ENCODE data around the gene UBASH3B. TPM values are rescaled to one million over a fixed set of nuclear protein-coding genes. Genes with fewer than 3 reads are reported as not detected.

UBASH3B gene
- total RNA-seq, 1 donor from 2014 or later, result 62.1 TPM

GRCh38 chr11:122679466-122679865, 23.9 kb downstream of the UBASH3B start:
- Histone ChIP-seq H3K4me2 (ENCODE audit: low read length) (no peak overlapping the region), H3K9ac (ENCODE audit: low read length) (no peak overlapping the region), H4K20me1 (ENCODE audit: insufficient read depth, low read length) (peaks cover 63% of the 10 kb centered on the region), H3K36me3 (ENCODE audit: insufficient read depth, low read length) (no peaks in the 10 kb centered on the region), H2AFZ (ENCODE audit: low read depth, low read length) (no peak overlapping the region), H3K27me3 (ENCODE audit: insufficient read depth, low read length) (no peaks in the 10 kb centered on the region), H3K9me3 (ENCODE audit: insufficient read depth, low read depth, low read length) (no peaks in the 10 kb centered on the region), H3K4me1 (ENCODE audit: insufficient read depth, low read length) (peaks cover 11% of the 10 kb centered on the region), H3K27ac (ENCODE audit: low read depth, low read length) (no peak overlapping the region), H3K79me2 (ENCODE audit: insufficient read depth, low read length) (peaks cover 84% of the 10 kb centered on the region), H3K4me3 (ENCODE audit: insufficient read depth, low read depth, low read length) (no peak overlapping the region)
- H3K36me3 Mint-ChIP-seq (ENCODE audit: low read depth, unreplicated experiment), result no peaks in the 10 kb centered on the region
- H3K27ac Mint-ChIP-seq (ENCODE audit: unreplicated experiment), result no peak overlapping the region
- no peaks in the 10 kb centered on the region for H3K27me3 Mint-ChIP-seq (ENCODE audit: low read depth, unreplicated experiment)
- H3K4me3 Mint-ChIP-seq (ENCODE audit: unreplicated experiment), result no peak overlapping the region
- TF ChIP-seq EZH2 (IDR thresholded peaks at IDR 0.05; ENCODE audit: insufficient read depth, low read length) (no peak), CTCF (IDR thresholded peaks at IDR 0.05; ENCODE audit: insufficient read depth, low read depth, low read length) (no peak)
- H3K9me3 Mint-ChIP-seq (ENCODE audit: unreplicated experiment), result no peaks in the 10 kb centered on the region
- DNase-seq (ENCODE audit: low read depth) (no peak), FAIRE-seq (no peak)
- H3K4me1 Mint-ChIP-seq (ENCODE audit: low read depth, unreplicated experiment), result peaks cover 13% of the 10 kb centered on the region

- Histone ChIP-seq H3K9ac (ENCODE audit: low read length) (no peak overlapping the region), H3K4me1 (ENCODE audit: insufficient read depth, low read length) (peaks cover 14% of the 10 kb centered on the region), H3K27ac (ENCODE audit: low read depth, low read length) (no peak overlapping the region), H3K9me3 (ENCODE audit: insufficient read depth, low read depth, low read length) (no peaks in the 10 kb centered on the region), H3K4me2 (ENCODE audit: low read length) (no peak overlapping the region), H4K20me1 (ENCODE audit: insufficient read depth, low read length) (peaks cover 50% of the 10 kb centered on the region), H2AFZ (ENCODE audit: low read depth, low read length) (no peak overlapping the region), H3K27me3 (ENCODE audit: insufficient read depth, low read length) (no peaks in the 10 kb centered on the region), H3K36me3 (ENCODE audit: insufficient read depth, low read length) (no peaks in the 10 kb centered on the region), H3K79me2 (ENCODE audit: insufficient read depth, low read length) (peaks cover 80% of the 10 kb centered on the region), H3K4me3 (ENCODE audit: insufficient read depth, low read depth, low read length) (no peak overlapping the region)
- H3K9me3 Mint-ChIP-seq (ENCODE audit: unreplicated experiment), result no peaks in the 10 kb centered on the region
- no peak overlapping the region for H3K4me3 Mint-ChIP-seq (ENCODE audit: unreplicated experiment)
- no peak for TF ChIP-seq CTCF (IDR thresholded peaks at IDR 0.05; ENCODE audit: insufficient read depth, low read depth, low read length)
- no peak for TF ChIP-seq EZH2 (IDR thresholded peaks at IDR 0.05; ENCODE audit: insufficient read depth, low read length)
- no peaks in the 10 kb centered on the region for H3K27me3 Mint-ChIP-seq (ENCODE audit: low read depth, unreplicated experiment)
- H3K27ac Mint-ChIP-seq (ENCODE audit: unreplicated experiment), result no peak overlapping the region
- peak; percentile 64 for FAIRE-seq
- DNase-seq (ENCODE audit: low read depth), result peak; percentile 24
- H3K36me3 Mint-ChIP-seq (ENCODE audit: low read depth, unreplicated experiment), result no peaks in the 10 kb centered on the region
- peaks cover 14% of the 10 kb centered on the region for H3K4me1 Mint-ChIP-seq (ENCODE audit: low read depth, unreplicated experiment)
Measured at GRCh38 chr11:122681070-122681469, 25.5 kb downstream of the UBASH3B start.

GRCh38 chr11:122681735-122682134, 26.2 kb downstream of the UBASH3B start:
- Histone ChIP-seq H3K4me2 (ENCODE audit: low read length) (no peak overlapping the region), H3K9ac (ENCODE audit: low read length) (no peak overlapping the region), H3K27me3 (ENCODE audit: insufficient read depth, low read length) (no peaks in the 10 kb centered on the region), H3K27ac (ENCODE audit: low read depth, low read length) (no peak overlapping the region), H3K36me3 (ENCODE audit: insufficient read depth, low read length) (no peaks in the 10 kb centered on the region), H3K4me3 (ENCODE audit: insufficient read depth, low read depth, low read length) (no peak overlapping the region), H3K79me2 (ENCODE audit: insufficient read depth, low read length) (peaks cover 80% of the 10 kb centered on the region), H4K20me1 (ENCODE audit: insufficient read depth, low read length) (peaks cover 49% of the 10 kb centered on the region), H2AFZ (ENCODE audit: low read depth, low read length) (no peak overlapping the region), H3K9me3 (ENCODE audit: insufficient read depth, low read depth, low read length) (no peaks in the 10 kb centered on the region), H3K4me1 (ENCODE audit: insufficient read depth, low read length) (peaks cover 19% of the 10 kb centered on the region)
- Mint-ChIP-seq H3K4me3 (ENCODE audit: unreplicated experiment) (no peak overlapping the region), H3K27ac (ENCODE audit: unreplicated experiment) (no peak overlapping the region), H3K9me3 (ENCODE audit: unreplicated experiment) (no peaks in the 10 kb centered on the region), H3K36me3 (ENCODE audit: low read depth, unreplicated experiment) (peaks cover 5% of the 10 kb centered on the region), H3K4me1 (ENCODE audit: low read depth, unreplicated experiment) (peaks cover 18% of the 10 kb centered on the region), H3K27me3 (ENCODE audit: low read depth, unreplicated experiment) (no peaks in the 10 kb centered on the region)
- FAIRE-seq, result no peak
- TF ChIP-seq EZH2 (IDR thresholded peaks at IDR 0.05; ENCODE audit: insufficient read depth, low read length) (no peak), CTCF (IDR thresholded peaks at IDR 0.05; ENCODE audit: insufficient read depth, low read depth, low read length) (no peak)
- no peak for DNase-seq (ENCODE audit: low read depth)
